HAP-1 (cell line): ENCODE data around the gene VTI1A.

Experiments used
- DNase-seq, 2 experiments: peaks; one replicate each; pipeline ENCODE4 v3.0.0-alpha.2; 2016 to 2020; ENCODE audit warnings: low spot score in 2 of 2
- H3K27me3 ChIP-seq: fragments of 250-450 bp; sonication (Bioruptor Pico); 2 replicates; pipeline ENCODE4 v1.5.1; 2020; ENCODE audit warnings: low read depth, mild to moderate bottlenecking, moderate library complexity
- H3K36me3 ChIP-seq: fragments of 250-450 bp; sonication (Bioruptor Pico); replicated peaks from 2 replicates; pipeline ENCODE4 v1.5.1; 2020; ENCODE audit warnings: mild to moderate bottlenecking
- H3K4me1 ChIP-seq: fragments of 250-450 bp; sonication (Bioruptor Pico); 2 replicates; pipeline ENCODE4 v1.5.1; 2020; ENCODE audit warnings: mild to moderate bottlenecking
- H3K4me3 ChIP-seq: fragments of 250-450 bp; sonication (Bioruptor Pico); 2 replicates; pipeline ENCODE4 v1.5.1; 2020; ENCODE audit warnings: mild to moderate bottlenecking, moderate library complexity
- H3K9me3 ChIP-seq: fragments of 250-450 bp; sonication (Bioruptor Pico); 2 replicates; pipeline ENCODE4 v1.5.1; 2020; ENCODE audit warnings: mild to moderate bottlenecking, moderate library complexity
- in situ Hi-C: fragments of 300-500 bp; cut with MboI; formaldehyde crosslinking; loops from 3 replicates; pipeline ENCODE4 v1.14.3; 2020; ENCODE audit warnings: low sequenced_read_pairs, inconsistent platforms, mixed read lengths

Gene VTI1A

DNA sequence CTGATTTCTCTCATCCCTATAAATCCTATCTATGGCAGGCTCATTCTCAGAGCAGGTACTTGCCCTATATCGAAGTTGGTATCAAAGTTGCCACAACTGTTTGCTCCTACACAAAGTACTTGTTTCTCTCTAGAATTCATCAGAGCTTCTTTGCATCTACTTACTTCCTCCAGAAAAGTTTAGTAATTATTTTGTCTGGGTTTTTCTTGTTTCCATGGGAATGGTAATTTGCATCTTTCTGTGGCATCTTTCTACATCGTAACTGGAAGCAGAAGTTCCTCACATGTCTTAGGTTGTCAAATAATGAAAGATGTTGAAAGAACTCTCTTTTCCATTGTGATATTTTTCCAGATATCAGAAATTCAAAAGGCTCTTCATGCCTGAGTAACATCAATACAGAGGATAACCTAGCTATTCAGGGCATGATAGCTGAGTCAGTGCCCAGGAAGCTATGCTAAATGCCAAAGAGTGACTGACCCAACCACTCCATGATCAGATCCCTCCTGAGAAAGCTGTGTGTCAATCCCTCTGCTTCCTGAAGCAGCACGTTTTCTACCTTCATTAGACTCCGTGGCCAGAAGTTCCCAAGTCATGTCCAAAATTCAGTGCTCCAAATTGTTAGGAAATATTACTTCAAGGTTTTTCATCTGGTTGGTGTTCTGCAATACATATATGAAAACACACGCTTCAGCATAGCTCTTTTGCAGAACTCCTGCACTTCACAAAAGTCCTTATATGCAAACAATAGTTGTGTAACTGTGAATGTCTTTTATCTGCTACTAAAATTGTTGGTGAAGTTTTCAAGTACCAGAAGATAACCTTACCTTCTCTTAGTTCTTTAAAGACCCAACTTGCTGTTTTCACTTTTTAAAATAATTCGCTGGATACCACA is 216.5 kb downstream of the VTI1A start:
- H3K27me3 ChIP-seq = no peaks in the 10 kb centered on the region
- H3K9me3 ChIP-seq = no peaks in the 10 kb centered on the region
- peaks cover 12% of the 10 kb centered on the region for H3K4me1 ChIP-seq
- no peak overlapping the region for H3K4me3 ChIP-seq
- H3K36me3 ChIP-seq = no peaks in the 10 kb centered on the region
- no peak for DNase-seq
- in situ Hi-C loops = no loop called here

- in situ Hi-C loops = no loop called here
- no peaks in the 10 kb centered on the region for H3K36me3 ChIP-seq
- no peaks in the 10 kb centered on the region for H3K4me1 ChIP-seq
- no peak overlapping the region for H3K4me3 ChIP-seq
- no peak for DNase-seq
- no peaks in the 10 kb centered on the region for H3K9me3 ChIP-seq
- H3K27me3 ChIP-seq = no peaks in the 10 kb centered on the region
Measured at GRCh38 chr10:112666094-112666493, 219.1 kb downstream of the VTI1A start.

DNA sequence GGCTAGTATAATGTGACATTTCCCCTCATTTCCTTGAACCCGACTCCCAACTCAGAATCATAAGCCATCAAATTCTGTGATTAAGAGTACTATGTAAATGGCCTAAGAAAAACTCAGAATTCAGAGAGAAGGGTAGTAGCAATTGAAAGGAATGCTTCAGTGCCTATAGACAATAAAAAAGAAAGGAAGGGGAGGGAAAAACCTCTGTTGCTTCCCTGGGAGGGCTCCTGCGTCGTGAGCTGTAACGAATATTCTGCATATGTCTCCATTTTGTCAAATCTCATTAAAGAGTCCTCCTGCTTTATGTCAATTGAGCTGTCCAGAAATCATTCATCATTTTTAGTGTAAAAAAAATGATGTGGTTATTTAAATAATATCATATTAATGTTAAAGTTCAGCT is 223.0 kb downstream of the VTI1A start:
- Histone ChIP-seq H3K4me3 (no peak overlapping the region), H3K36me3 (no peaks in the 10 kb centered on the region), H3K27me3 (no peaks in the 10 kb centered on the region), H3K4me1 (peaks cover 14% of the 10 kb centered on the region), H3K9me3 (no peaks in the 10 kb centered on the region)
- DNase-seq = no peak
- in situ Hi-C loops = no loop called here

DNA sequence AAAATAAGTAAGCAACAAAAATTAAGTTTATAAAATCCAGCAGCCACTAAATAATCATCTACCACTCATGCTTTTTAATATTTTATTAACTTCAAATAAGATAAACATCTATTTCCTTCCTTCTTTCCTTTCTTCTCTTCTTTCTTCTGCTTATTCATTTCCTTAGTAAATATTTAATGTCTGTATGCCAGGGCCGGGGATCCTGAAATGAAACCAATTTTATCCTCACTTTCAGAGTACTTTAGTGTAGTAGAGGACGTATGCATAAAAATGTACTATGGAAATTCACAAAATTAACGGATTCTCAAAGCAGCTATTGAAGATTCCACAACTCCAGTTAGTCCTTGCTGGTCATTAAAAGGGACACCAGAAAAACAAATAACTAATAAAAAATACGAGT is 224.7 kb downstream of the VTI1A start:
- no peaks in the 10 kb centered on the region for H3K27me3 ChIP-seq
- no peak for DNase-seq
- H3K36me3 ChIP-seq = no peaks in the 10 kb centered on the region
- peaks cover 14% of the 10 kb centered on the region for H3K4me1 ChIP-seq
- no peak overlapping the region for H3K4me3 ChIP-seq
- H3K9me3 ChIP-seq = no peaks in the 10 kb centered on the region
- in situ Hi-C loops = no loop called here

DNA sequence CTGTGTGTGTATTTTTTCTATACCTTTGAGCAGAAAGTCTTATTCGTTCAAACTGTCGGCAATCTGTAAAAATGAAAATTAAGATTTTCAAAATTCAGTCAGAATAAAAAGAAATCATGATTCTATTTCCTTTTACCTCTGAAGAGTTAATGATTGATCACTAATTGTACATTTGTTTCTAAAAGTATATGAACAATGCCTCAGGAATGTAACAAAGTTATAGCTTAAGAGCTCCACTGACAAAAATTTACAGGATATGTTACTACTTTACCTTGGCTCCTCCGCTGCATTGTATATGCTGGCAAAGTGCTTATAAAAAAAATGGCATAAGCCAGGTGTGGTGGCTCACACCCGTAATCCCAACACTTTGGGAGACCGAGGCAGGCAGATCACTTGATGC is 225.7 kb downstream of the VTI1A start:
- Histone ChIP-seq H3K4me1 (peaks cover 14% of the 10 kb centered on the region), H3K36me3 (no peaks in the 10 kb centered on the region), H3K27me3 (no peaks in the 10 kb centered on the region), H3K9me3 (no peaks in the 10 kb centered on the region), H3K4me3 (no peak overlapping the region)
- in situ Hi-C loops = no loop called here
- DNase-seq = no peak

GRCh38 chr10:112675560-112676083 is 228.6 kb downstream of the VTI1A start:
- in situ Hi-C loops = no loop called here
- DNase-seq = no peak
- no peaks in the 10 kb centered on the region for H3K36me3 ChIP-seq
- H3K4me1 ChIP-seq = peaks cover 32% of the 10 kb centered on the region
- no peaks in the 10 kb centered on the region for H3K27me3 ChIP-seq
- no peaks in the 10 kb centered on the region for H3K9me3 ChIP-seq
- no peak overlapping the region for H3K4me3 ChIP-seq

GRCh38 chr10:112677689-112678088 is 230.7 kb downstream of the VTI1A start:
- no peak overlapping the region for H3K4me3 ChIP-seq
- DNase-seq = no peak
- no peaks in the 10 kb centered on the region for H3K36me3 ChIP-seq
- H3K9me3 ChIP-seq = no peaks in the 10 kb centered on the region
- H3K4me1 ChIP-seq = peaks cover 32% of the 10 kb centered on the region
- H3K27me3 ChIP-seq = no peaks in the 10 kb centered on the region
- in situ Hi-C loops = no loop called here

GRCh38 chr10:112678581-112678980 is 231.6 kb downstream of the VTI1A start:
- H3K4me1 ChIP-seq = peaks cover 32% of the 10 kb centered on the region
- no peaks in the 10 kb centered on the region for H3K9me3 ChIP-seq
- no peak overlapping the region for H3K4me3 ChIP-seq
- no peaks in the 10 kb centered on the region for H3K27me3 ChIP-seq
- in situ Hi-C loops = no loop called here
- peak; percentile 57 to 78 for DNase-seq
- no peaks in the 10 kb centered on the region for H3K36me3 ChIP-seq

GRCh38 chr10:112678987-112679386 is 232.0 kb downstream of the VTI1A start:
- in situ Hi-C loops = no loop called here
- H3K4me3 ChIP-seq = no peak overlapping the region
- no peak for DNase-seq

DNA sequence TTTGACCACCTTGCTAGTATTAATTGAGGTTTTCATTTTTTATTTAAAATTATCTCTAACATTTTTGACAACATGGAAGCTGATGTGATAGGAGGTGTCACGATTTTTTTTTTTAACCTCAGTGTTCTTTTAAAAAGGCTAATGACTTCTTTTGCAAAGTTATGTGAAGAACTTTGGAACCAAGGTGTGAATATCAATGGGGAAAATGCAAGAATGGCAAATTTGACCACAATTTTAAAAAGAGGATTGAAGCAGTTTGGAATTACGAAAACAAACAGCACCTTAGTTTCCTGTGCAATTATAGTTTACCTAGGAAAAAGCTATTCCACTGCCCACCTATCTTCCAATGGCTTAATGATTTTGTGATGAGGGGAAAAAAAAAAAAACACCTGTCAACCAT is 232.4 kb downstream of the VTI1A start:
- H3K9me3 ChIP-seq = no peaks in the 10 kb centered on the region
- peaks cover 24% of the 10 kb centered on the region for H3K4me1 ChIP-seq
- DNase-seq = no peak
- no peak overlapping the region for H3K4me3 ChIP-seq
- H3K36me3 ChIP-seq = no peaks in the 10 kb centered on the region
- in situ Hi-C loops = no loop called here
- no peaks in the 10 kb centered on the region for H3K27me3 ChIP-seq

More at GRCh38 chr10:112678987-112679386, 232.0 kb downstream of the VTI1A start:
- H3K27me3 ChIP-seq = no peaks in the 10 kb centered on the region
- peaks cover 28% of the 10 kb centered on the region for H3K4me1 ChIP-seq
- no peaks in the 10 kb centered on the region for H3K9me3 ChIP-seq
- H3K36me3 ChIP-seq = no peaks in the 10 kb centered on the region

DNA sequence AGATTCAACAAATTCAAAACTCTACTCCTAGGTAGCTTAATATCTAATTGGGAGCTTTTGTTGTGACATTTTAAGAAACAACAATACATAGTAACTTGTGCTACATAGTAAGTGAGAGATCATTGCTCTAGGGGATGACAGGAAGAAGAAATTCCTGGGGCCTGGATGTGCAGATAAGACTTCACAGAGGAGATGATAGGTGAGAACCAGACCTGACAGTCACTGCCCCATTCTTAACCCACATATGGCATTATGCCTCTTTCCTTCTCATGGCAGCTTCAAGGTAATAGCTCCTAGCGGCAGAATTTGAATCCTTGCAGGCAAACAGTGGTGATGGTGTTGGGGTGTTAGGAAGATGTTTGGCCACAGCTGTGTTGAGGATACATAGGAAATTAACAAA is 233.6 kb downstream of the VTI1A start:
- no peak for DNase-seq
- Histone ChIP-seq H3K27me3 (no peaks in the 10 kb centered on the region), H3K9me3 (no peaks in the 10 kb centered on the region), H3K4me1 (peaks cover 21% of the 10 kb centered on the region), H3K36me3 (no peaks in the 10 kb centered on the region), H3K4me3 (no peak overlapping the region)
- in situ Hi-C loops = loop anchor here (10.0 kb wide), 1 partner anchor 116 kb away; no protein-coding TSS in a partner anchor

GRCh38 chr10:112687647-112688046 is 240.6 kb downstream of the VTI1A start:
- H3K9me3 ChIP-seq = no peaks in the 10 kb centered on the region
- H3K4me3 ChIP-seq = no peak overlapping the region
- no peaks in the 10 kb centered on the region for H3K36me3 ChIP-seq
- in situ Hi-C loops = loop anchor here (10.0 kb wide), 1 partner anchor 123 kb away; no protein-coding TSS in a partner anchor
- DNase-seq = no peak
- H3K27me3 ChIP-seq = no peaks in the 10 kb centered on the region
- H3K4me1 ChIP-seq = peaks cover 3% of the 10 kb centered on the region

- in situ Hi-C loops = loop anchor here (10.0 kb wide), 1 partner anchor 125 kb away; no protein-coding TSS in a partner anchor
- no peaks in the 10 kb centered on the region; the same call in 1 of the 2 replicates for H3K4me1 ChIP-seq
- DNase-seq = peak; percentile 35 to 78
Measured at GRCh38 chr10:112689327-112690072, 242.5 kb downstream of the VTI1A start.

DNA sequence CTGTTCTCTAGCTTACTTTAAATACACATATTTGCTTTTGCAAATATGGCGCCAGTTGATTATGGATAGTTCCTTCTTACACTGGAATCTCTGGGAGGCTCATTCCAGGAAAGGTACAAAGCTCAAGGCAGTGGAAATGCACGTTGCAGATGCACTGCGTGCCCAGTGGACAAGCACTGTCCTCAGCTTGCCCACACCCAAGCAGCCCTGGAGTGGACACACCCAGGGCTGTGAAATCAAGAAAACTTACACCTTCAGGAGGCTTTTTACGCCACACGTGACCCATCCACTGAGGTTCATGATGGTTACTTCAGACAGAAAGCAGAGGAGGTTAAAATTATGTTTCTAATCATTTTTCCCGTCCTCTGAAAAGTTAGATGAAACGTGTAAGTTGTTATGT is 248.5 kb downstream of the VTI1A start:
- H3K27me3 ChIP-seq = no peaks in the 10 kb centered on the region
- no peak for DNase-seq
- no peaks in the 10 kb centered on the region for H3K9me3 ChIP-seq
- no peak overlapping the region for H3K4me3 ChIP-seq
- H3K4me1 ChIP-seq = no peaks in the 10 kb centered on the region
- in situ Hi-C loops = no loop called here
- no peaks in the 10 kb centered on the region for H3K36me3 ChIP-seq

More at GRCh38 chr10:112689327-112690072, 242.5 kb downstream of the VTI1A start:
- Histone ChIP-seq H3K36me3 (no peaks in the 10 kb centered on the region), H3K9me3 (no peaks in the 10 kb centered on the region), H3K27me3 (no peaks in the 10 kb centered on the region), H3K4me3 (no peak overlapping the region)
